Retina (tissue), 1 donor: Measurements from ENCODE around the gene NCBP2.

Experiments used
- DNase-seq: peaks from one replicate; pipeline ENCODE4 v3.0.0-alpha.2; 2016

Gene NCBP2

GRCh38 chr3:196942226-196942914 lies at the start of gene NCBP2:
Gene NCBP2, minus strand, starts transcription at chr3:196942528. Its CDS starts 25 bp downstream, at chr3:196942503.
- DNase-seq, result peak; percentile 99

- no peak for DNase-seq
These were observed 49.5 kb upstream of the NCBP2 start for GRCh38 chr3:196991581-196992460.

GRCh38 chr3:196990601-196991007 lies 48.3 kb upstream of the NCBP2 start:
- no peak for DNase-seq

- DNase-seq, result no peak
These were observed 47.5 kb upstream of the NCBP2 start for GRCh38 chr3:196989721-196990262.

- no peak for DNase-seq
These were observed 46.1 kb upstream of the NCBP2 start for GRCh38 chr3:196988241-196989029.

GRCh38 chr3:196987022-196987421 lies 44.7 kb upstream of the NCBP2 start:
- DNase-seq, result no peak

GRCh38 chr3:196985954-196986885 lies 43.9 kb upstream of the NCBP2 start:
- no peak for DNase-seq

GRCh38 chr3:196985298-196985697 lies 43.0 kb upstream of the NCBP2 start:
- DNase-seq, result no peak

GRCh38 chr3:196983186-196983585 lies 40.9 kb upstream of the NCBP2 start:
- DNase-seq, result no peak

- no peak for DNase-seq
These were observed 39.3 kb upstream of the NCBP2 start for GRCh38 chr3:196981657-196982056.

- no peak for DNase-seq
These were observed 37.2 kb upstream of the NCBP2 start for GRCh38 chr3:196979545-196979944.

- DNase-seq, result no peak
These were observed 34.6 kb upstream of the NCBP2 start for GRCh38 chr3:196976941-196977340.

- no peak for DNase-seq
These were observed 33.0 kb upstream of the NCBP2 start for GRCh38 chr3:196975349-196975748.

- DNase-seq, result no peak
These were observed 32.3 kb upstream of the NCBP2 start for GRCh38 chr3:196974661-196975060.

- no peak for DNase-seq
These were observed 28.9 kb upstream of the NCBP2 start for GRCh38 chr3:196971094-196971698.

GRCh38 chr3:196970547-196971093 lies 28.3 kb upstream of the NCBP2 start:
- DNase-seq, result no peak

GRCh38 chr3:196969660-196970546 lies 27.6 kb upstream of the NCBP2 start:
- DNase-seq, result peak; percentile 75

- peak; percentile 63 for DNase-seq
These were observed 26.9 kb upstream of the NCBP2 start for GRCh38 chr3:196969134-196969659.

- peak; percentile 65 for DNase-seq
These were observed 26.2 kb upstream of the NCBP2 start, which contains the start of gene PIGZ for GRCh38 chr3:196968233-196969133. Gene PIGZ, minus strand, starts transcription at chr3:196968833. Its CDS starts 16,802 bp downstream, at chr3:196952031.
